SK-N-DZ (cell line): ENCODE results near the gene C1orf21.

Experiments
- DNase-seq: peaks from one replicate; pipeline ENCODE4 v3.0.0-alpha.2; 2015; ENCODE audit warnings: low spot score

Gene C1orf21

DNA sequence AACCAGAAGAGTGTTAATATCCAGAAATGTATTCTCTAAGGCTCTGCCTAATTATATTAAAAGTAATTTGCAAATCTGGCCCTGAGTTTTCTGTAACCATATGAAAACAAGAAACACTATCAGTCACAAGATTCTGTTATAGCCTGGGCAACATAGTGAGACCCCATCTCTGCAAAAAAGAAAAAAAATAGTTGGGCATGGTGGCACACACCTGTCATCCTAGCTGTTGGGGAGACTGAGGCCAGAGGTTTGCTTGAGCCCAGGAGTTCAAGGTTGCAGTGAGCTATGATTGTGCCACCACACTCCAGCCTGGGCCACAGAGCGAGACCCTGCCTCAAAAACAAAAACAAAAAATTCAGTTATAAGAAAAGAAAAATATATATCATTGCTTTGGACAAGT lies 25.6 kb downstream of the C1orf21 start:
- DNase-seq: no peak

GRCh38 chr1:184416481-184416880 lies 29.7 kb downstream of the C1orf21 start:
- no peak for DNase-seq

GRCh38 chr1:184416946-184417345 lies 30.1 kb downstream of the C1orf21 start:
- no peak for DNase-seq

GRCh38 chr1:184417916-184418315 lies 31.1 kb downstream of the C1orf21 start:
- no peak for DNase-seq

DNA sequence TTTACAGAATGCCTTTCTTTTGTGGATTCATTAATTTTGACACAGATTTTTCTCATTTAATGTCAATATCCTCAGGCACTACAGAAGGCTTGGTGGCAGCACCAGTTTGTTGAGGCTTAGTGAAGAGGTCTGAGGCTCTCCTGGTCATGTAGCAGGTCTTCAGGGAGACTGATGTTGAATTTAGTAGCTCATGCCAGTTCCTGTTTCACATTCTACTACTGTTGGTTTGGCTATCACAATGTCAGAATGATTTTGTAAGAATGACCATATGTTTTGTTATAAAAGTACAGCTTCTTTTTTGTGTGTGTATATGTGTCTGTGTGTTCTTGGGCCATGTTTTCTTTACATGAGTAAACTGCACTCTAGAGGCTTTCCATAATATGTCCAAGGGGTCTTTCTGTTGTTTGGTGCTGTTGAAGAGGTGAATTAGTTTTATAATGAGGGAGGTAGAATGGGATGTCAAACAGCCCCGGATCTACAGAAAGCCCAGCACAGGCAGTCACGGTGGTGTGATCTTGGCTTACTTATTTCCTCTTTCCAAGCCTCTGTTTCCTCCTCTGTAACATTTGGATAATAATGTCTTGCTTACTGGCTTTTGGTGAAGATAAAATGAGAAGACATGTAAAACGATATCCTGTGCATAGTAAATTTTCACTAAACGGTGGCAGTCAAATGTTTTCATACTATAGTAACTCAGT lies 32.0 kb downstream of the C1orf21 start:
- no peak for DNase-seq

DNA sequence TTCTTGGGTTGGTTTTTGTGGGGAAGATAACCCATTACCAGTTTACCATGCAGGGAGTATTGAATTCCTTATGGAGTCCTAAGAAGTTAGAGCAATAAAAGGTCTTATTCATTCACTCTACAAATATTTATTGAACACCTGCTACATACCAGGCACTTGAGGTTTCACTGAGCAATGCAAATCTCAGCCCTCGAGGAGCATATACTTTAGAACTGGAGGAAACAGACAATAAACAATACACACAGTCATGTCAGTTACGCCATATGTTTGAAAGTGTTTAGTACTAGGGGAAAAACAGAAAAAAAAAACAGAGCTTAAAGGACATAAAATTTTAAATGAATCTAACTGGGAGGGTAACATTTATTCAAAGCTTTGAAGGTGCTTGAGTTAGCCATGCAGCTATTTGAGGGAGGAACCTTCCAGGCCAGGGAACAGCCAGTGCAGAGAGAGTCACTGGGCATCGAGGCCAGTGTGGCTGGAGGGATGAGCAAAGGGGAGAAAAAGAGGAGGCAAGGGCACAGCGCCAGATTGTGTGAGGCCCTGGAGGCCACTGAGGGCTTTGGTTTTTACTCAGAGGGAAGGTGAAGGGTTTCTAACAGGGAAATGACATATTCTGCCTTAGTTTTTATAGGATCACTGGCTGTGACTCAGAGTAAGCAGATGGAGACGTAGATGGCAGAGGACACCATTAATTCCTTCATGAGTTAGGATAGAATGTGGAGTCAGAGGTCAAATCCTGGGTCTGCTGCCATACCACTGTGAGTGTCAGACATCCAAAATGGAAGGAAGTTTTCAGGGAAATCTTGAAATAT lies 32.7 kb downstream of the C1orf21 start:
- DNase-seq: no peak

GRCh38 chr1:184422490-184423233 lies 35.8 kb downstream of the C1orf21 start:
- no peak for DNase-seq

- no peak for DNase-seq
Measured at GRCh38 chr1:184423649-184424048, 36.8 kb downstream of the C1orf21 start.

DNA sequence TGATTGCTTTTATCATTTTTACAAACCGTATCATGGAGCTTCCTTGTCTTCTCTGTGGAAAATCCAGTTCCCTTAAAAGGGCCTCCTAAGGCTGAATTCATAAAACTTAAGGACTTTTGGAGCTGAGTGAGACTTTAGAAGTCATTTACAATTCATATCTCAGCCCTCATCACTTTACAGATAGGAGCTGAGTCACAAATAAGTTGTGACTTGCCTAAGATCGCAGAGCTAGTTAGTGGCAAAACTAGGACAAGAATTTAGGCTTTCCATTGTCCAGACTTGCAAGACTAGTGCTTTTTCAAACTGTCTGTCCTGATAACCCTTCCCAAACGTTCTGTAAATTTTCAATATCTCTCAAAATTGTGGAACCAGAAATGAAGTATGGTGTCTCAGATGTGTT lies 37.3 kb downstream of the C1orf21 start:
- no peak for DNase-seq

GRCh38 chr1:184424945-184425344 lies 38.1 kb downstream of the C1orf21 start:
- DNase-seq: no peak

DNA sequence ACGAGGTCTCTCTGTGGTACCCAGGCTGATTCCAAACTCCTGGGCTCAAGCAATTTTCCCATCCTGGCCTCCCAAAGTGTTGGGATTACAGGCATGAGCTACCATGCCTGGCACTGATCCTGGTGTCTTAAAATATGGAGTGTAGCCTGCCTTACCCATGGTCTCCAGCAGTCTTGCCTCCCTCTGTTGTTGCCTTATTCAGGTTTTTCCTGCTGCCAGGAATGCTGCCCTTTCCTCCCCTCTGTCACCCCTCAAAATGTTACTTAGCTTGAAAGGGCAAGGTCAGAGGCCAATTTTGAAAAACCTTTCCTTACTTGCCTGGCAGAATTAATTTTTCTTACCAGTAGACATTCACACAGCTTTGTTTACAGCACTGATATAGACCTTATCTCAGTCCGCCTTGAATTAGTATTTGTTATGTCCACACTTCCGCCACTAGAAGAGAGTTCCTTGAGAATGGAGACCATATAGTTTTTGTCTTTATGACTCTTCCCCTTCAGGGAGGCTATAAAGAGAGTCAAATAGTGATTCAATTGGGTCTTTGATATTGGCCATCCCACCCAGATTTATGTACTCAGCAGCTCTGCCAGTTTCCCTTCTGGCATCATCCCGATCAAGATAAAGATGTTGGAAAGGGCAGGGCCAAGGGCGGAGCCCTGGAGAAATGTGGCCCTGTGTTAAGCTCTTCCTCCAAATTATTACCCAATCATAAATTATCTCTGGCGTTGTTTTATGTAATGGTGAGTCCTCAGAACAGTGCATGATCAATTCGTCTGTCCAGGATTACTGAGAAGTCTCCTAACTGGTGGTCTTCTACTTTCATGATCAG lies 38.8 kb downstream of the C1orf21 start:
- no peak for DNase-seq

DNA sequence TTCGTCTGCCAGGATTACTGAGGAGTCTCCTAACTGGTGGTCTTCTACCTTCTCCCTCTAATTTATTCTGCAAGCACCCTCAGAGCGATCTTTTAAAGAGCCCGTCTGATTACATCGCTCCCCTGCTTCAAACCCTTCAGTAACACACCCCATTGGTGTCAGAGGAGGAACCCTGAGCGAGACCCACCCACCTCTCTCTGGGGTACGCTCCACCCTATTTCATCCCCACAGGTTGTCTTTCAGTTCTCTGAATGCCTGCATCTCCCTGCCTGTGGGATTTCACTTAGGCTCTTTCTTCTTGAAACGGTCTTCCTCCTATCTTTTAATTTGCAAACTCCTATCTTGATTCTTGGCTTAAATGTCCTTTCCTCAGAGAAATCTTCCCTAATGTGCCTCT lies 39.4 kb downstream of the C1orf21 start:
- no peak for DNase-seq

DNA sequence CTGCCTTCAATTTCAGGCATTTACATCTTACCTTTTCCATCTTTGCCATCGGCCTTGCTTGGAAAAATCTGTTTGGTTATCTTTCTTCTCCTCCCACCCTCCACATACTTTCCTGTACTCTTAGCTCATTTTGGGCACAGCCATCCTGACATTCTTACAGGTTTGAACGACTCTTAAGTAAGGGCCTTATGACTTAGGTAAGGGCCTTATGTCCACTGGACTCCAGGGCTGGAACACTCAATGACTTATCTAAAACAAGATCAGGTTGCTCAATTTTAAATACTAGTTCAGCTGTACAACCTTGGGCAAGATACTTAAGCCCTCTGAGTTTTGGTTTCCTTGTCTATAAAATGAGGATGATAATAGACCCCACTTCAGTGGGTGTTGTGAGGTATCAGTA lies 40.9 kb downstream of the C1orf21 start:
- no peak for DNase-seq

DNA sequence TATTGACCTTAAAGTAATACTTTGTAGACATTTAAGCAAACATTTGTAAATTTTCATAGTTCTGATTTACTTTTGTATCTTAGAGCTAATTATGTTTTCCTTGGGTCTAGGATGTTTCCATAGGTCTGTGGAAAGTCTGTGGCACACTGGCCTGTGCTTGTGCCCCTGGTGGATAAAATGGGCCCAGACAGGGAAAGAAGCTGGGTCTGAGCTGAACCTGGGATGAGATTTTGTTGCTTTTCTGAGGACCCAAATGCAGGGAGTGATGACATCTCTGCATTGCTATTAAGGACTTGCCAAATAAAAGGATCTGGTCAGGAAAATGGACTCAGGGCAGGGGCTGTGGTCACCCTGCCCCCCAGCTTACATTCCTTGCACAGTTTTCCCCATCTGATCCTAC lies 41.8 kb downstream of the C1orf21 start:
- no peak for DNase-seq

GRCh38 chr1:184429335-184429734 lies 42.5 kb downstream of the C1orf21 start:
- DNase-seq: no peak

DNA sequence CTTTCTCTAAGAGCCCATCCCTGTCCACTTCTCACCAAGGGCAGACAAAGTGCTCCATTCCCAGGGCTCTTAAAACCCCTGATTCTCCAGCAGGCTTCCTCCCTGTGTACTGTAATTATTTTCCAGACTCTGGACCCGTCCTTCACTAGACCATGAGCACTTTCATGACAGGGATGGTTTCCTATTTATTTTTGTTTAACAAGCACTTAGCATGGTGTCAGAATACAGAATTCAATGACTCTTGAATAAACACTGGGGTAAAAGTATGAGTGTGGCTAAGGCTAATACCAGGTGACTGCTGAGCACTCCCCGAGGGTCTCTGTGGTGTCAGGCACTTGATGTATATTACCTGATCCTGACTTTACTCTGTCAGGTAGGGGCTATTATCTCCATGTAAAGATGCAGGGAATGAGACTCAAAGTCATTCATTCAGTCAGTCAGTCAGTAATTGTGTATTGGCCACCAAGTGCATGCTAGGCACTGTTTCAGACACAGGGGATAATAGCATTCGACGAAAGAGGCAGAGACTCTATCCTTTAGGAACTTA lies 47.2 kb downstream of the C1orf21 start:
- DNase-seq: no peak

- no peak for DNase-seq
Measured at GRCh38 chr1:184437291-184437690, 50.5 kb downstream of the C1orf21 start.

- no peak for DNase-seq
Measured at GRCh38 chr1:184438363-184438762, 51.5 kb downstream of the C1orf21 start.

- no peak for DNase-seq
Measured at GRCh38 chr1:184442260-184442659, 55.4 kb downstream of the C1orf21 start.

- DNase-seq: no peak
Measured at GRCh38 chr1:184443201-184443600, 56.4 kb downstream of the C1orf21 start.

- DNase-seq: no peak
Measured at GRCh38 chr1:184443624-184444023, 56.8 kb downstream of the C1orf21 start.
